CD14-positive monocyte (primary cell): ENCODE data around the gene IFFO2. TPM values are rescaled to one million over a fixed set of nuclear protein-coding genes. Genes with fewer than 3 reads are reported as not detected.

Source experiments
- DNase-seq, 3 donors: peaks; one replicate each; pipeline ENCODE4 v3.0.0-alpha.2; 2011 to 2022
- H2AFZ ChIP-seq: 2 replicates; pipeline ENCODE4 v1.6.0; 2012; ENCODE audit warnings: mild to moderate bottlenecking, low read depth, low read length, inconsistent platforms; ENCODE audit not compliant: insufficient read depth, poor library complexity, severe bottlenecking
- H3K27ac ChIP-seq, 2 donors: 1 replicate in 1 of 2; 2 replicates in 1 of 2; pipeline ENCODE4 v1.5.1; 2012 to 2013; ENCODE audit warnings: low read length in 2 of 2, control low read depth in 1 of 2, inconsistent platforms in 1 of 2, low read depth in 1 of 2, mild to moderate bottlenecking in 1 of 2
- H3K27me3 ChIP-seq, 2 donors: one replicate each; pipeline versions ENCODE4 v1.6.0 to v1.6.1; 2011 to 2013; ENCODE audit warnings: low read length in 2 of 2; ENCODE audit not compliant: control insufficient read depth in 2 of 2, insufficient read depth in 2 of 2
- H3K36me3 ChIP-seq, 2 donors: replicated peaks in 1 of 2; 1 replicate in 1 of 2; 2 replicates in 1 of 2; pipeline versions ENCODE4 v1.5.1 to v1.6.1; 2012 to 2013; ENCODE audit warnings: low read length in 2 of 2, control low read depth in 1 of 2, inconsistent platforms in 1 of 2, mild to moderate bottlenecking in 1 of 2; ENCODE audit not compliant: insufficient read depth in 2 of 2, control insufficient read depth in 1 of 2
- H3K4me1 ChIP-seq, 2 donors: 1 replicate in 1 of 2; 2 replicates in 1 of 2; pipeline versions ENCODE4 v1.5.1 to v1.6.1; 2012 to 2013; ENCODE audit warnings: low read length in 2 of 2, control low read depth in 1 of 2, inconsistent platforms in 1 of 2, mild to moderate bottlenecking in 1 of 2, moderate library complexity in 1 of 2; ENCODE audit not compliant: insufficient read depth in 2 of 2, control insufficient read depth in 1 of 2
- H3K4me2 ChIP-seq: replicated peaks from 2 replicates; pipeline ENCODE3; 2012; ENCODE audit warnings: low read length, moderate library complexity, mild to moderate bottlenecking; ENCODE audit not compliant: poor library complexity, severe bottlenecking; ENCODE audit errors: extremely low read depth
- H3K4me3 ChIP-seq, 3 experiments: fragments of 200-600 bp in 1 of 3; sonication (generic) in 1 of 3; replicated peaks in 1 of 3; 1 replicate in 2 of 3; 2 replicates in 1 of 3; pipeline ENCODE4 v1.5.1; 2011 to 2013; ENCODE audit warnings: low read length in 3 of 3, mild to moderate bottlenecking in 3 of 3, control low read depth in 2 of 3, low read depth in 2 of 3, inconsistent platforms in 1 of 3, moderate library complexity in 1 of 3
- H3K79me2 ChIP-seq: 2 replicates; pipeline ENCODE4 v1.6.0; 2012; ENCODE audit warnings: mild to moderate bottlenecking, control low read depth, inconsistent platforms, low read length, moderate library complexity; ENCODE audit not compliant: insufficient read depth
- H3K9ac ChIP-seq: 2 replicates; pipeline ENCODE4 v1.6.0; 2017; ENCODE audit warnings: low read length, mild to moderate bottlenecking; ENCODE audit not compliant: insufficient read depth, poor library complexity, severe bottlenecking
- H3K9me3 ChIP-seq, 2 donors: replicated peaks in 1 of 2; 1 replicate in 1 of 2; 2 replicates in 1 of 2; pipeline versions ENCODE4 v1.5.1 to v1.6.1; 2012 to 2013; ENCODE audit warnings: low read length in 2 of 2, control low read depth in 1 of 2; ENCODE audit not compliant: control insufficient read depth in 1 of 2, insufficient read depth in 1 of 2
- H4K20me1 ChIP-seq: 2 replicates; pipeline ENCODE4 v1.6.0; 2012; ENCODE audit warnings: mild to moderate bottlenecking, low read length, control low read depth, moderate library complexity; ENCODE audit not compliant: insufficient read depth
- H3K27ac Mint-ChIP-seq, 7 donors: one replicate each; pipeline ENCODE4 v1.8.0; 2020; ENCODE audit warnings: mild to moderate bottlenecking in 7 of 7, mixed read lengths in 7 of 7, moderate library complexity in 6 of 7, inconsistent platforms in 2 of 7
- H3K27me3 Mint-ChIP-seq, 3 donors: one replicate each; pipeline ENCODE4 v1.8.0; 2021 to 2022; ENCODE audit warnings: low read depth in 3 of 3, mild to moderate bottlenecking in 3 of 3, mixed read lengths in 3 of 3, moderate library complexity in 3 of 3, inconsistent platforms in 1 of 3
- H3K36me3 Mint-ChIP-seq, 2 donors: one replicate each; pipeline ENCODE4 v1.8.0; 2020; ENCODE audit warnings: mixed read lengths in 2 of 2, inconsistent platforms in 1 of 2, mild to moderate bottlenecking in 1 of 2
- H3K4me1 Mint-ChIP-seq: one replicate; pipeline ENCODE4 v1.8.0; 2020; ENCODE audit warnings: mild to moderate bottlenecking, mixed read lengths
- H3K4me3 Mint-ChIP-seq, 2 donors: one replicate each; pipeline ENCODE4 v1.8.0; 2020; ENCODE audit warnings: mild to moderate bottlenecking in 2 of 2, mixed read lengths in 2 of 2, moderate library complexity in 1 of 2
- H3K9me3 Mint-ChIP-seq, 7 donors: one replicate each; pipeline ENCODE4 v1.8.0; 2020 to 2022; ENCODE audit warnings: mixed read lengths in 7 of 7, mild to moderate bottlenecking in 6 of 7, moderate library complexity in 6 of 7, inconsistent platforms in 2 of 7
- WGBS: methylation state at CpG from one replicate; pipeline ENCODE4 v1.1.5; 2013; ENCODE audit warnings: missing lambda C conversion rate; ENCODE audit not compliant: insufficient coverage; 5-methylcytosine and 5-hydroxymethylcytosine counted together
- intact Hi-C, 2 donors: fragments of 100-400 bp; cut with micrococcal nuclease; formaldehyde crosslinking; loops; one replicate each; pipeline versions ENCODE4 v1.15.0 to v1.15.1; 2023
- polyA plus RNA-seq, 3 donors: library from polyadenylated mRNA; depleted of rRNA in 1 of 3; unstranded in 2 of 3; stranded (reverse) in 1 of 3; fragments of 300-500 nt in 2 of 3; fragments of >200 nt in 1 of 3; fragmentation: Illumina TruSeq in 2 of 3; gene quantifications; 1 replicate in 2 of 3; 2 replicates in 1 of 3; pipeline ENCODE4 v1.2.3, GENCODE V29; 2012 to 2021
- TF ChIP-seq, protein P1 (sequence below): fragments of 200-600 bp; IDR thresholded peaks from one replicate; pipeline ENCODE4 v1.8.0; 2022; ENCODE audit warnings: antibody characterized with exemption, mild to moderate bottlenecking

IFFO2 gene
- polyA plus RNA-seq, 3 donors, result 0.78 to 17.5 (median 0.94) TPM

DNA sequence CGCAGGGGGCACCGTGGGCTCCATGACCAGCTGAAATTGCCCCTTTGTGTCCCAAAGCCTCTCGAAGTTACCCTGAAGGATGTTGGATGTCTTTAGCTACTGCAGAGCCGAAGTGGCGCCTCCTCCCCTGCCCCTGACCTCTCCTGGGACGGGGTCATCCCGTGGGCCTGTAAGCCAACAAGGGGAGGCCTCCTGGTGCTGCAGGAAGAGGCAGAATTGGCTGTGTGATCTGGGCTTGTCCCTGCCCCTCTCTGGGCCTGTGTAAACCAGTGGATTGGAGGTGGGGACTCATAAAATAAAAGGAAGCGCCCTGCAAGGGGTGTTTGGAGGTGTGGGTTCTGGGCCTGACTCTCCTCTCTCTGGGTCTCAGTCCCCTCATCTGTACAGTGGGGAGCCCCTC lies 94.9 kb downstream of the IFFO2 start:
- Histone ChIP-seq H3K27me3 (no peaks in the 10 kb centered on the region), H3K4me1 (no peaks in the 10 kb centered on the region), H3K79me2 (no peaks in the 10 kb centered on the region), H3K9me3 (no peaks in the 10 kb centered on the region), H4K20me1 (no peaks in the 10 kb centered on the region), H3K9ac (no peak overlapping the region), H3K27ac (no peak overlapping the region), H3K4me3 (no peak overlapping the region), H3K4me2 (no peak overlapping the region), H2AFZ (no peak overlapping the region), H3K36me3 (no peaks in the 10 kb centered on the region)
- Mint-ChIP-seq H3K4me1 (no peaks in the 10 kb centered on the region), H3K9me3 (peaks cover 0 to 2% (median 0%) of the 10 kb centered on the region in 7 donors), H3K4me3 (no peak overlapping the region), H3K27me3 (peaks cover 7 to 21% (median 14%) of the 10 kb centered on the region in 3 donors), H3K36me3 (no peaks in the 10 kb centered on the region), H3K27ac (no peak overlapping the region)
- intact Hi-C loops, result no loop called here
- no peak for DNase-seq
- TF ChIP-seq, protein P1, sequence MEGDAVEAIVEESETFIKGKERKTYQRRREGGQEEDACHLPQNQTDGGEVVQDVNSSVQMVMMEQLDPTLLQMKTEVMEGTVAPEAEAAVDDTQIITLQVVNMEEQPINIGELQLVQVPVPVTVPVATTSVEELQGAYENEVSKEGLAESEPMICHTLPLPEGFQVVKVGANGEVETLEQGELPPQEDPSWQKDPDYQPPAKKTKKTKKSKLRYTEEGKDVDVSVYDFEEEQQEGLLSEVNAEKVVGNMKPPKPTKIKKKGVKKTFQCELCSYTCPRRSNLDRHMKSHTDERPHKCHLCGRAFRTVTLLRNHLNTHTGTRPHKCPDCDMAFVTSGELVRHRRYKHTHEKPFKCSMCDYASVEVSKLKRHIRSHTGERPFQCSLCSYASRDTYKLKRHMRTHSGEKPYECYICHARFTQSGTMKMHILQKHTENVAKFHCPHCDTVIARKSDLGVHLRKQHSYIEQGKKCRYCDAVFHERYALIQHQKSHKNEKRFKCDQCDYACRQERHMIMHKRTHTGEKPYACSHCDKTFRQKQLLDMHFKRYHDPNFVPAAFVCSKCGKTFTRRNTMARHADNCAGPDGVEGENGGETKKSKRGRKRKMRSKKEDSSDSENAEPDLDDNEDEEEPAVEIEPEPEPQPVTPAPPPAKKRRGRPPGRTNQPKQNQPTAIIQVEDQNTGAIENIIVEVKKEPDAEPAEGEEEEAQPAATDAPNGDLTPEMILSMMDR, result no peak
- 93% methylated on average over 4 of the region's 8 CpGs for WGBS

DNA sequence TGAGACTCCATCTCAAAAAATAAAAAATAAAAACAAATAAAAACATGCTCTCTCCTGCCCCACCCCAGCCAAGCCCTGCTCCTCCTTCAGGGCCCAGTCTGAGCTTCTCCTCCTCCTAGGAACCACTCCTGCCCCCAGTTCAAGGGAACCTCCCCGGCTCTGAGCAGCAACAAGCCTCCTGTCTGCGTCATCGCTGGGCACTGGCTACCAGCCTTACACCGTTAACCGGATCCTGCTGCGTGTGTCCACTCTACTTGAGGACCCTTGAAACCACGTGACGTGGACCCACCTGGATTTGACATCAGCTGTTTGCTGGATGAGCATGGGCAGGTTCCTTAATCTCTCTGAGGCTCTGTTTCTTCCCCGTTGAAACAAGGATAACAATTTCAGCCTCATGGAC lies 95.4 kb downstream of the IFFO2 start:
- H3K9me3 Mint-ChIP-seq, result peaks cover 0 to 2% (median 0%) of the 10 kb centered on the region in 7 donors
- 84% methylated on average over 6 of the region's 9 CpGs for WGBS
- Histone ChIP-seq H3K4me1 (no peaks in the 10 kb centered on the region), H3K9me3 (no peaks in the 10 kb centered on the region), H3K9ac (no peak overlapping the region), H3K4me2 (no peak overlapping the region), H3K27me3 (no peaks in the 10 kb centered on the region), H2AFZ (no peak overlapping the region), H3K36me3 (no peaks in the 10 kb centered on the region), H4K20me1 (no peaks in the 10 kb centered on the region), H3K79me2 (no peaks in the 10 kb centered on the region), H3K27ac (no peak overlapping the region), H3K4me3 (no peak overlapping the region)
- TF ChIP-seq, protein P1, result no peak
- no peaks in the 10 kb centered on the region for H3K36me3 Mint-ChIP-seq
- no peak overlapping the region for H3K4me3 Mint-ChIP-seq
- H3K4me1 Mint-ChIP-seq, result no peaks in the 10 kb centered on the region
- no peak for DNase-seq
- peaks cover 5 to 17% (median 11%) of the 10 kb centered on the region in 3 donors for H3K27me3 Mint-ChIP-seq
- intact Hi-C loops, result no loop called here
- H3K27ac Mint-ChIP-seq, result no peak overlapping the region
